Activated CD4-positive, alpha-beta T cell treated with anti-CD3 and anti-CD28 coated beads, Interleukin-2, amount 10 ng/mL, durations not matched to agents 7 days and 5 days (primary cell): Measurements from ENCODE around the gene TSNAX. TPM values are rescaled to one million over a fixed set of nuclear protein-coding genes. Genes with fewer than 3 reads are reported as not detected.

ENCODE experiments used
- CTCF ChIA-PET: fragments of 350-600 bp; sonication (Branson Sonifier 250); formaldehyde crosslinking; loops from one replicate; lab custom pipeline; 2021; ENCODE audit warnings: antibody characterized with exemption; lab: Charles Lee
- POLR2A ChIA-PET: fragments of 350-600 bp; sonication (Branson Sonifier 250); formaldehyde crosslinking; loops from one replicate; lab custom pipeline; 2021; ENCODE audit warnings: antibody characterized with exemption; lab: Charles Lee
- DNase-seq: peaks from one replicate; pipeline ENCODE4 v3.0.0-alpha.2; 2020
- H3K27ac Mint-ChIP-seq: one replicate; pipeline ENCODE4 v1.8.0; 2021; ENCODE audit warnings: mild to moderate bottlenecking, moderate library complexity, mixed read lengths
- H3K27me3 Mint-ChIP-seq: one replicate; pipeline ENCODE4 v1.8.0; 2021; ENCODE audit warnings: mixed read lengths
- H3K36me3 Mint-ChIP-seq: one replicate; pipeline ENCODE4 v1.8.0; 2021; ENCODE audit warnings: low read depth, mixed read lengths
- H3K4me1 Mint-ChIP-seq: one replicate; pipeline ENCODE4 v1.8.0; 2021; ENCODE audit warnings: mixed read lengths
- H3K4me3 Mint-ChIP-seq: one replicate; pipeline ENCODE4 v1.8.0; 2021; ENCODE audit warnings: mild to moderate bottlenecking, moderate library complexity, mixed read lengths
- H3K9me3 Mint-ChIP-seq: one replicate; pipeline ENCODE4 v1.8.0; 2021; ENCODE audit warnings: mixed read lengths
- total RNA-seq, 2 experiments: library from RNA; stranded (reverse); gene quantifications; one replicate each; pipeline ENCODE4 v1.2.3, GENCODE V29; 2021

The TSNAX gene
- total RNA-seq, 2 experiments from 2014 or later = 44.5 to 49.3 TPM

DNA sequence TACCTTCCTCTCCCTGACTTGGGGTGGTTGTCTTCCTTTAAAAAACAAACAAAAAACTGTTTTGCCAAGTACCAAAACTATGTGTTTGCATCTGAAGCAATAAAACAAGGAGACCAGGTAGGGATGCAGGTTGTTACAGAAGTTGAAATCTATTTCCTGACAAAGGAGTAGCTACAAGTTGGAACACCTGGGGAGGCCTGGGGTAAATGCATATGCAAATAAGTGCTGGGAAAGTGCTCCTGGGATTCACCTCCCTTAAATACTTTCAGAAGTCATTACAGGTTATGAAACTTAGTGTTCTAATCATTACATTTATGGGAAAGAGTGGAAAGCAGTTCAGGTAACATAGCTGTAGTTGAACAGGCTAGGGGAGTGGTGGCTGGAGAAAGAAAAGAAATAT, 1.9 kb upstream of the TSNAX start:
- Mint-ChIP-seq H3K36me3 (peaks cover 18% of the 10 kb centered on the region), H3K4me3 (no peak overlapping the region), H3K27me3 (no peaks in the 10 kb centered on the region), H3K27ac (peak overlapping the region; percentile 48), H3K9me3 (peaks cover 2% of the 10 kb centered on the region), H3K4me1 (peaks cover 39% of the 10 kb centered on the region)
- ChIA-PET CTCF (no interaction called here), POLR2A (no interaction called here)
- no peak for DNase-seq

DNA sequence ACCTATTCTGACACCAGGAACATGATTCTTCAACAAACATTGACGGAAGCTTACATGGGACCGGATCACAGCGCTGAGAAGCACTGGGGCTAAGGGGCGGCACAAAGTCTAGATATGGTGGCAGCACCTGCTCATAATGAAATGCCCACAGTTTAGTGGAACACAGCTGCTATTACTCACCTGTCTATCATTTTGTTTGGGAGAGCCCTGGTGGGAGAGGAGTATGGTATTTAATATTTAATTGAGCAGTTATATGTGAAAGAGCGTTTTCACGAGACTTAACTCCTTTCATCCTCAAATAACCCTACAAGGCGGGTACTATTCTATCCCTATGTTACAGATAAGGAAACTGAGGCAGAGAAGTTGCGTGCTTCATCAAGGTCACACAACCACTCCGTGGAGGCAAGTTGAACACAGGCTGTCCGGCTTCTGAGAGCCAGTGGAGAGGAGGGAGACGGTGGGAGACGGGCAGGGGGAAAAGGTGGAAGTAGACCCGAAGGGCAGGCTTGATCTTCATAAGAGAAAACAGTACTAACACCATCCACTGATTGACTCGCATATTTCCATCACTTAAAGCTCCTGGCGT, 790 bp upstream of the TSNAX start:
- Mint-ChIP-seq H3K36me3 (peaks cover 22% of the 10 kb centered on the region), H3K9me3 (peaks cover 2% of the 10 kb centered on the region), H3K27ac (peak overlapping the region; percentile 100), H3K27me3 (no peaks in the 10 kb centered on the region), H3K4me1 (peaks cover 47% of the 10 kb centered on the region), H3K4me3 (peak overlapping the region; percentile 87)
- POLR2A ChIA-PET = no interaction called here
- no peak for DNase-seq
- CTCF ChIA-PET = interaction anchor here (0.9 kb wide), 1 partner anchor 190 kb away, joined by 3 read pairs; the partner anchor contains the start of gene EXOC8

DNA sequence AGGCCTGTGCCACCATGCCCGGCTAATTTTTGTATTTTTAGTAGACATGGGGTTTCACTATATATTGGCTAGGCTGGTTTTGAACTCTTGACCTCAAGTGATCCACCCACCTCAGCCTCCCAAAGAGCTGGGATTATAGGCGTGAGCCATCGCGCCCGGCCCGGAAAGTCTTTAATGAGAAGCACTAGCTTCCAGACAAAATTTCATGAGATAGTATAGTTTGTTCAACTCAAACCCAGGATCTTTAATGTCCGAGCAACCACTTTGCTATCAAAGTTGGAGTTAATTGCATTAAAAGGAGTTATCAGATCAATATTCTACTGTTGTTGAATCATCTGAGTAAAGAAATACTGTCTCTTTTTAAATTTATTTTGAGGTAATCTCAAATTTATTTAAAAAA, 4.8 kb downstream of the TSNAX start:
- DNase-seq = no peak
- ChIA-PET POLR2A (no interaction called here), CTCF (no interaction called here)
- Mint-ChIP-seq H3K36me3 (peaks cover 41% of the 10 kb centered on the region), H3K27me3 (no peaks in the 10 kb centered on the region), H3K4me1 (peaks cover 50% of the 10 kb centered on the region), H3K9me3 (peaks cover 2% of the 10 kb centered on the region), H3K4me3 (no peak overlapping the region), H3K27ac (no peak overlapping the region)

DNA sequence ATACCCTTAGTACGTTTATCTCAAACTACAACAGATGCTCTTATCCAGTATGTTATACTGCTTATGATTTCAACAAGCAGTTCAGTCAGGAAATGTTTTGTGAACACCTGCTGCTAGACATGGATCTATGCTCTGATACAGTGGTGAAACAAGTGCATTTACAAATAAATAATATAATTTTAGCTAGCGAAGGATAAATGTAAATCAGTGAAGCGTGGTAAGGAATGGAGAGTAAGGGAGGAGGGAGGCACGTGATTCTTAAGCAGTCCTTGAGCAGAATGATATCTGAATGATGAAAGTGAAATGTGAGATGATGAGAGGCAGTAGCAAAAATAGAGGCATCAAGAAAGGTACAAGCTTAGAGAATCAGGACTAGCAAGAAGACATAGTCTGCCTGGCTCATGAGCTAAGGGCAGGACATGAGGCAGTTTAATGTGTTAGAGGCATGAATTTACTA, 6.3 kb downstream of the TSNAX start:
- peaks cover 45% of the 10 kb centered on the region for H3K36me3 Mint-ChIP-seq
- POLR2A ChIA-PET = no interaction called here
- H3K27ac Mint-ChIP-seq = no peak overlapping the region
- H3K27me3 Mint-ChIP-seq = no peaks in the 10 kb centered on the region
- no peak for DNase-seq
- H3K4me3 Mint-ChIP-seq = no peak overlapping the region
- H3K9me3 Mint-ChIP-seq = peaks cover 2% of the 10 kb centered on the region
- CTCF ChIA-PET = interaction anchor here (0.8 to 1.0 kb wide), 2 partner anchors 14 to 23 kb away, joined by 4 read pairs; no protein-coding TSS in a partner anchor
- H3K4me1 Mint-ChIP-seq = peaks cover 42% of the 10 kb centered on the region

DNA sequence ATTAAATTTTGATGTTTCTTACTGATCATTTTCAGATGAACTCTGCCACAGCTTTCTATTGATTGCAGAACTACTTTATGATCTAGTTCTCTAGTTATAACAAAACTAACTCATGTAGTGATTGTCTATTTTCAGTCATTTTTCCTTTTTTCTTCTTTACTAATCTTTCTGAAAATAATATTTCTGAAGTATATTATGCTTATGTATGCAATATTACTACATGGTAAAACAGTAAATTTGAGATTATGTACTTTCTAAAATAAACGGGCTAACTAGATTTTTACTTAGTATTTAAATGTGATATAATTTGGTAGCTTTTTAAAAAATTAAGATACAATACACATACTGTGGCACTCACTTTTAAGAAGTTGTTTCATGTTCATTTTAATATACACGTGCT, 7.6 kb downstream of the TSNAX start:
- no peak for DNase-seq
- ChIA-PET POLR2A (no interaction called here), CTCF (no interaction called here)
- Mint-ChIP-seq H3K4me3 (no peak overlapping the region), H3K36me3 (peaks cover 44% of the 10 kb centered on the region), H3K27ac (no peak overlapping the region), H3K4me1 (peaks cover 33% of the 10 kb centered on the region), H3K9me3 (peaks cover 6% of the 10 kb centered on the region), H3K27me3 (no peaks in the 10 kb centered on the region)

DNA sequence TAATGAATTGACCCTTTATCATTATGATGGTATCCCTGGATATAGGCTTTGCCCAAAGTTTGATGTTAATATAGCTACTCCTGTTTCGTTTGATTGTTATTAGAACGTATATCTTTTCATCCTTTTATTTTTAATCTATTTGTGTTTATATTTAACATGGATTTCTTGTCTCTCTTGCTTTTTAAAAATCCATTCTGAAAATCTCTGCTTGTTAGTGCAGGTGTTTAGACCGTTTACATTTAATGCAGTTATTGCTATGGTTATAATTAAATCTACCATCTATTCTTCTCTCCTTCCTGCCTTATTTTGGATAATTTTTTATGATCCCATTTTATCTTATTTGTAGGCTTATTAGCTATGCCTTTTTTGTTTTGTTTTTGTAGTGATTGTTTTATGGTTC, 12.4 kb downstream of the TSNAX start:
- peaks cover 52% of the 10 kb centered on the region for H3K36me3 Mint-ChIP-seq
- ChIA-PET CTCF (interaction anchor here (0.7 kb wide), 1 partner anchor 12 kb away, joined by 3 read pairs; the partner anchor contains the start of gene TSNAX), POLR2A (no interaction called here)
- no peak for DNase-seq
- peaks cover 6% of the 10 kb centered on the region for H3K9me3 Mint-ChIP-seq
- H3K4me3 Mint-ChIP-seq = no peak overlapping the region
- peaks cover 4% of the 10 kb centered on the region for H3K4me1 Mint-ChIP-seq
- H3K27me3 Mint-ChIP-seq = no peaks in the 10 kb centered on the region
- no peak overlapping the region for H3K27ac Mint-ChIP-seq

DNA sequence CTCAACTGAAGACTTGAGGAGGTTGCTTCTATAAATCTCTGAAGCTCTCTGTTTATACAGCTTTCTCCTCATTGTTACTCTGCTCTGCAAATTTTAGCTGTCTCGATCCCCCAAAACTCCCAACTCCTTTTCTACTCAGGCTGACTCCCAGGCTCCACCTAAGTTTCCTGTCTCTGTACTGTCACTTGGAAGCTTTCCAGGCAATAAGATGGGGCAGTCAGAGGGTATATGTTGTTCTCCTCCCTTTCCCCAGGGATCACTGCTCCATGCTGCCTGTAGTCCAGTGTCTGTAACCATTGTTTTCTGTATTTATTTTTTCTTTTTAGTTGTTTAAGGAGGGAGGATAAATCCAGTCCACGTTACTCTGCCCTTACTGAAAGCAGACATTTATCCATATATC, 13.4 kb downstream of the TSNAX start:
- DNase-seq = no peak
- ChIA-PET CTCF (no interaction called here), POLR2A (no interaction called here)
- Mint-ChIP-seq H3K4me3 (no peak overlapping the region), H3K36me3 (peaks cover 53% of the 10 kb centered on the region), H3K27me3 (no peaks in the 10 kb centered on the region), H3K27ac (peak overlapping the region; percentile 60), H3K9me3 (peaks cover 6% of the 10 kb centered on the region), H3K4me1 (peaks cover 2% of the 10 kb centered on the region)

DNA sequence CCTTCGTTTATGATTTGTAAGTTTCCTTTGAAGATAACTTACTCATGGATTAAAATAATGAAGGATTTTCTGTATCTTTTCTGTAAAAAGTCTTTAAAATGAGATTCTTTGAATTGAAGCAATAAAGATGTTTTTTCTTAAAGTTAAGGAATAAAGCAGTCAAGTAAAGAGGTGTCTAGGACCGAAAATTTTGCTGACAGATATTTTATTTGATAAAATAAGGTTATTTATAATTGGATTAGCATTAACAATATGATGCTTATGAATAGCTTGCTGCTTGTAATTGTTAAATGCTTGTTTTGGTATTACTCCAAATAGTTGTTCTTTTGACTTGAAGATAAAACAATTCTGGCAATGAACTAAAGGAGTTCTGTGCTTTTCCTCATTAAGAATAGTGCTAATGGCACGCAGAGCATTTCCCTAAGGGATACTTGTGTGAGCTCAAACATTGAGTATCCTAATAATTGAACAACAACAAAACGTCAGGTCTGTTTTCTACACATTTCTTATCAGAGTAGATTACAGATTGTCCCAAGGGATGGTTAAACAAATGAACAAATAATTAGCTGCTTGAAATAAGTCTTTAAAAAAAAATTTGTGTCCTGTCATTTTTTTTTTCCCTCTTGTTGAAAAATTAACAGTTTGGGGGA, 16.6 kb downstream of the TSNAX start:
- no peak overlapping the region for H3K27ac Mint-ChIP-seq
- peaks cover 6% of the 10 kb centered on the region for H3K9me3 Mint-ChIP-seq
- ChIA-PET CTCF (interaction anchor here (1.0 kb wide), 1 partner anchor 67 kb away, joined by 3 read pairs; no protein-coding TSS in a partner anchor), POLR2A (no interaction called here)
- no peak for DNase-seq
- peaks cover 41% of the 10 kb centered on the region for H3K36me3 Mint-ChIP-seq
- no peak overlapping the region for H3K4me3 Mint-ChIP-seq
- peaks cover 3% of the 10 kb centered on the region for H3K4me1 Mint-ChIP-seq
- no peaks in the 10 kb centered on the region for H3K27me3 Mint-ChIP-seq

DNA sequence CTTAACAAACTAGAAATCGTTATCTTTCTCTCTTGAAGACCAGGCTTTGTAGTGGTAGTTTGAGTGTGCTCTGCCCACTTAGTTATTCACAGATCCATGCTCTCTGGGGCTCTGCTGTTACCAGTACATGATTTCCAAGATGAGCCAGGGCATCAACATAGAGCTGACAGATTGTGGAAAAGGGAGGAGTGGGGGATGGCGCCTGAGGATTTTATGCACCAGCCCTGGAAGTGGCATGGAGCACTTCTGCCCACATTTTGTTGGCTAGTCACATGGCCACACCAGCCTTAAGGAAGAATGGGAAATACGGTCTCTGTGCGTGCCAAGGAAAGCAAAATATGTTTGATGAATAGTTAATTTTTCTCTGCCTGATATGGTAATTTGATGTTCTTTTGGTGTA, 18.2 kb downstream of the TSNAX start:
- DNase-seq = no peak
- Mint-ChIP-seq H3K9me3 (no peaks in the 10 kb centered on the region), H3K27me3 (no peaks in the 10 kb centered on the region), H3K27ac (no peak overlapping the region), H3K4me3 (no peak overlapping the region), H3K36me3 (peaks cover 26% of the 10 kb centered on the region), H3K4me1 (peaks cover 6% of the 10 kb centered on the region)
- CTCF ChIA-PET = interaction anchor here (1.1 kb wide), 1 partner anchor 15 kb away, joined by 4 read pairs; no protein-coding TSS in a partner anchor
- POLR2A ChIA-PET = interaction anchor here (0.6 kb wide), 1 partner anchor 94 kb away, joined by 4 read pairs; no protein-coding TSS in a partner anchor

DNA sequence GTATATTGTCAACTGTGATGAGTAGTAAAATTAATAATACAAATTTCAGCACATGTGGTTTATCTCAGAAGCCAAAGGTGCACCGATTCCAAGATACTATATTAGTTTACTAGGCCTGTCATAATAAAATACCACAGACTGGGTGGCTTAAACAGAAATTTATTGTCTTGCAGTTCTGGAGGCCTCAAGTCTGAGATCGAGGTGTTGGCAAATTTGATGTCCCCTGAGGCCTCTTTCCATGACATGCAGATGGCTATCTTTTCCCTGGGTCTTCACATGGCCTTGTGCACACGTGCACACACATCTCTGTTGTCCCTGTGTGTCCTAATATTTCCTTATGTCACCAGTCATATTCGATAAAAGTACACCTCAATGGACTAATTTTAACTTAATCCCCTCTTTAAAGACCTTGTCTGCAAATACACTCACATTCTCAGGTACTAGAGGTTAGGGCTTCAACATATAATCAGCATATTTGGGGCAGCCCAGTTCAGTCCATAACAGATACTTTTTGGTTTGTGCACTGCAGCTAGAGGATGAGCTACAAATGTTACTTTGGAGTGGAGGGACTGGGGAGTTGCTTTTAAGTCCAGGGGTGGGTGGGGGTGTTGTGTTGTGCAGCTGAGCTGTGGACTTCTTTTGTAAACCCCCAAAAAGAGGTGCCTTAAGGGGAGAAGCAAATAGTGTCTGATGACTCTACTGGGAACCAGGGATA, 21.4 kb downstream of the TSNAX start:
- no peak for DNase-seq
- POLR2A ChIA-PET = no interaction called here
- no peak overlapping the region for H3K4me3 Mint-ChIP-seq
- H3K27me3 Mint-ChIP-seq = no peaks in the 10 kb centered on the region
- peaks cover 11% of the 10 kb centered on the region for H3K4me1 Mint-ChIP-seq
- H3K36me3 Mint-ChIP-seq = peaks cover 20% of the 10 kb centered on the region
- no peak overlapping the region for H3K27ac Mint-ChIP-seq
- H3K9me3 Mint-ChIP-seq = no peaks in the 10 kb centered on the region
- CTCF ChIA-PET = interaction anchor here (0.6 kb wide), 1 partner anchor 224 kb away, joined by 4 read pairs; no protein-coding TSS in a partner anchor

DNA sequence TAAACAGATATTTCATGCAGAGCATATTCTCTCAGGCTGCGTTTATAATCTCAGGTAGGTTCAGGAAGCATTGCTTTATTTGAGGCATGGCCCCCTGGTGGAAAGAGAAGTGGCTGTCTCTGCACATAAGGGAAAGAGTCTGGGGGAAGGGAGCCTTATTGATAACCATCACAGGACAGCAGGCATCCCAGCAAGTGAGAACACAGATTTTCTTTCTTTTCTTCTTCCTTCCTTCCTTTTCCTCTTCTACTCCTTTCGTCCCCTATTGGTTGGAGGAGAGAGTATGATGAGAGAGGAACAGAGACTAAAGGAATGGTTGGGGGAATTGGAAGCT, 21.9 kb downstream of the TSNAX start:
- DNase-seq = peak; percentile 40
- Mint-ChIP-seq H3K4me3 (no peak overlapping the region), H3K9me3 (no peaks in the 10 kb centered on the region), H3K36me3 (peaks cover 24% of the 10 kb centered on the region), H3K27me3 (no peaks in the 10 kb centered on the region), H3K27ac (no peak overlapping the region), H3K4me1 (peaks cover 16% of the 10 kb centered on the region)
- CTCF ChIA-PET = no interaction called here
- POLR2A ChIA-PET = no interaction called here

DNA sequence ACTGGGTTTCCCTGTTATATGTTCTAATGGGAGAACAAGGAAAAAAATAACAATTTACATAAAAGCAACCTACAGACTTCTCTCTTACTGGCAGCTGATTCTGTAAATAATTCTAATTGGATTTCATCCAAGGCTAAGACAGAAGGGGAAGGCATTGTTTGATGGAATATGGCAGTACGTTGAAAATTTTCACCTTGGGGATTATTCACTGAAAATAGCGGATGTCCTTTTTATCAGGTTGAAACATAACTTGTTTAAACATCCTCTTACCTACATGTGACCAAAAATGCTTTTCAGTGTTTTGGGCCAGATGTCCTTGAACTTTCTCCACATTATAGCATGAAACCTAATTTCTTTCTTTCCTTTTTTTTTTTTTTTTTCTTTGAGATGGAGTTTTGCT, 24.9 kb downstream of the TSNAX start:
- Mint-ChIP-seq H3K4me1 (peaks cover 25% of the 10 kb centered on the region), H3K4me3 (no peak overlapping the region), H3K9me3 (no peaks in the 10 kb centered on the region), H3K27ac (no peak overlapping the region), H3K36me3 (peaks cover 19% of the 10 kb centered on the region), H3K27me3 (no peaks in the 10 kb centered on the region)
- ChIA-PET CTCF (no interaction called here), POLR2A (no interaction called here)
- DNase-seq = no peak

DNA sequence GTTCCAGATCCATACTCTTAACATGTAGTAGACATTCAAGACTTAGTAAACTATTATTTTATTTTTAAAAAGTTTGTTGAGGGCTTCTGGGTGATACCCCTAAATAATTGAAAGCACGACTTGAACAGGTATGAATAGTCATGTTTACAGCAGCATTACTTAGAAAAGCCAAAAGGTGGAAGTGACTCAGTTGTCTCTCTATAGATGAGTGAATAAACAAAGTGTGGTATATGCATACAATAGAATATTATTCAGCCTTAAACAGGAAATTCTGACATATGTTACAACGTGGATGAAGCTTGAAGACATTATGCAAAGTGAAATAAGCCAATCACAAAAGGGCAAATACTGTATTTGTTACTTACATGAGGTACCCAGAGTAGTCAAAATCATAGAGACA, 26.5 kb downstream of the TSNAX start:
- peaks cover 25% of the 10 kb centered on the region for H3K4me1 Mint-ChIP-seq
- H3K27me3 Mint-ChIP-seq = no peaks in the 10 kb centered on the region
- H3K36me3 Mint-ChIP-seq = peaks cover 21% of the 10 kb centered on the region
- no peak overlapping the region for H3K4me3 Mint-ChIP-seq
- no peak for DNase-seq
- CTCF ChIA-PET = interaction anchor here (0.7 to 1.3 kb wide), 2 partner anchors 167 to 284 kb away, joined by 3 read pairs; no protein-coding TSS in a partner anchor
- no peak overlapping the region for H3K27ac Mint-ChIP-seq
- H3K9me3 Mint-ChIP-seq = no peaks in the 10 kb centered on the region
- POLR2A ChIA-PET = no interaction called here
